Effector CD4-positive, alpha-beta T cell (primary cell): ENCODE measurements around the gene DCLRE1B.

Source experiments
- DNase-seq: peaks from one replicate; pipeline ENCODE4 v3.0.0-alpha.2; 2020
- total RNA-seq: gene quantifications from one replicate; lab custom pipeline; 2026; lab: John Stamatoyannopoulos, UW

DCLRE1B gene
- total RNA-seq: 11.8 reads per million, percentile 35 among the genes with 10 or more reads in this experiment

DNA sequence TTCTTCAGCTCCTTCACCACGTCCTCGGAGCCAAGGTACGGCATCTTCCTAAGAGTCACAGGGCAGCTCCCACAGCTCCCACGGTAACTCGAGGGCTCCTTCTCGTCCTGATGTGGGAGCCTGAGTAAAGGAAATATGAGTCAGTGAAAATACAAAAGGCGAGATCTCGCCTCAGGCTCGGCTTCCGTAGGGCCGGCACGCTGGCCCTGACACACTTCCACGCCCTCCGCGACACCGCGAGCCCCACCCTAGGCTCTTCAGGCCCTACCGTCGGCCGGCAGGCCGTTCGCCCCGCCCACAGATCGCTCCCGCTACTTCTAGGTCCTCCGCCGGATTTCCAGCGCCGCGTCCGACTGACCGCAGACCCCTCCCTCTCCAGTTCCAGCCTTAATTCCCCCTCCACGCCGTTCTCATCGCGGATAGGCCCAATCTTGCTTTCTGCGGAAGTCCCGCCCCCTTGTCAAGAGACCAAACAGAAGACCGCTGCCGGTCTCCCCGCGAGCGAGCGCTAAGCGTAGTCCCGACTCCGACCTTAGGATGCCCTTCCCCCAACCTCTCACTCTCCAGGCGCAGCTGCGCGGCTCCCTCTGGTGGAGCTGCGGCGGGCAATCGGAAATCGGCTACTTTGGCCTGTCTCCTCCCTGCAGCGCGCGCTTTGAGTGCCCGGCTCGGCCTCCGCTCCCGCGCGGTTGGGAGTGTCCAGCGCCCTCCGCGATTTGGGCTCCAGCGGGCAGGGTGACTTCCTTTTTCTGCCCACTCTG, at the start of gene DCLRE1B, which contains the start of gene AP4B1:
DCLRE1B (plus strand) TSS at position 653 of the 761 bp plus-strand sequence. CDS start 261 bp downstream, outside the sequence.
AP4B1 (minus strand) TSS at position 126 of the 761 bp plus-strand sequence; CDS start at position 44, 82 bp downstream.
- peak; percentile 95 for DNase-seq

DNA sequence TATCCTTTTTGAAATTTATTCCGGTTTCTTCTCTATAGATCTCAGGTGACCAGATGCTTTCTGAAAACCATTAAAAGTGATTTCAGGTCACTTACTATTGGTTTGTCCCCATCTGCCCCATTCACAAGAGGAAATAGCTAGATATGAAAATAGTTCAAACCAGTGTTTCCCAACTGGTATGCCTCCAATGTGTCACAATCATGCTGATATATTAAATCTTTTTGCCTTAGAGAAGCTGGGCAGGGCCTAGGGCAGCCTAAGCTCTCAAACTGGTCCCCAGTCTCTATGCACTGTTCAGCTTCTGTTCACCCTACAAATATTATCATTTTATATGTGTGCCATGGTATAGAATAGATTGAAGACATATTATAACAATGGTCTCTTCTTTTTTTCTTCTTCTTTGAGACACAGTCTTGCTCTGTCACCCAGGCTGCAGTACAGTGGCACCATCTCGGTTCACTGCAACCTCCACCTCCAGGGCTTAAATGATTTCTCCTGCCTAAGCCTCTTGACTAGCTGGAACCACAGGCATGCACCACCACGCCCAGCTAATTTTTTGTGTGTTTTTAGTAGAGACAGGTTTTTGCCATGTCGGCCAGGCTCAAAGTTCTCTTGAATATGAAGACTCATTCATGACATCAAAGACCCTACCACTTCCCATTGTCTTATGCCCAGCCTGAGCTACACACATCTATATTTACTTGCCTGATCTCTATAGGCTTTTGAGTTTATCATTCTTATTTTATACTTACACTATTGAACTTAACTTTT, 49.3 kb upstream of the DCLRE1B start:
- no peak for DNase-seq

DNA sequence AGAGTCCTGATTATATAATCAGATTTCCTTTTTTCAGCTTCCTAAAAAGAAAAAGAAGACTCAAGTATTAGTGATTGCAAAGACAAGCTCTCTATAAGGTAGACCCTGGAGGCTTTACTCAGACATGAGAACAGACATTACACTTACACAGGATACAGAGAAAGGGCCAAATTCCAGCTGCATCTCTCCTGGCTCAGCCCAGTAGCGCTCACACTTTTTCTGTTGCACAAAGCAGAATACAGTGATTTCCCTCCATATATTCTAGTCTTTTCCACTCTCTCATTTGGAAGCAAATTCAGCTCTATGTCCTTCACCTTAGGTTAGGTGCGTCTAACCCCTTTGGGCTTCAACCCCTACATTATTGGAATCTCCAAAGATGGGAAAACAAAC, 48.7 kb upstream of the DCLRE1B start:
- no peak for DNase-seq

DNA sequence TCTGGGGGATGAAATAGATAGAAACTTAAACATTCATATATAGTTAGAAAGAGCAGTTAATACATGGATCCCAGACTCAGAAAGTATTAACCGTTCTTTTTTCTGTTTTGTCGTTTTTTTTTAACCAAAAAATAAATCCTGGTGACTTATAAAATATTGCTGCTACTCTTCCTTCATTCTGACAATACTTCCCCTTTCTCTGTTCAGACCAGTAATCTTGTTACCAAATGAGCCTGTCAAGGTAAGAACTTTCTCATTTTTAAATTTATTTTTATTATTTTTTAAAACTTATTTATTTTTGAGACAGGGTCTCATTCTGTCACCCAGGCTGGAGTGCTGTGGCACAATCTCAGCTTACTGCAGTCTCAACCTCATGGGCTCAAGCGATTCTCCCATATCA, 47.4 kb upstream of the DCLRE1B start:
- DNase-seq: no peak

DNA sequence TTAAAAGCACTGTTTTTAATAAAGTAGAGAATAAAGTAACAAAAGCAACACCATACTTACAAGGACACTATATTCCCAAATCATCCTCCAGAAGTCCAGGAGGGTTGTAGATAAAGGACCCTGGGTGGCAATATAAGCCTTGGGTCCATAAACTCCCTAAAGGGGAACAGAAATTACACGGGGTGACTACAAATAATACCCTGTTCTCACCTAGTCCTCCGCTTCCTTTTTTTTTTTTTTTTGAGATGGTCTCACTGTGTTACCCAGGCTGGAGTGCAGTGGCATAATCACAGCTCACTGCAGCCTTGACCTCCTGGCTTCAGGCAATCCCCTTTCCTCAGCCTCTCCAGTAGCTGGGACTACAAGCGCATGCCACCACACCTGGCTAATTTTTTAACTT, 46.7 kb upstream of the DCLRE1B start:
- no peak for DNase-seq

DNA sequence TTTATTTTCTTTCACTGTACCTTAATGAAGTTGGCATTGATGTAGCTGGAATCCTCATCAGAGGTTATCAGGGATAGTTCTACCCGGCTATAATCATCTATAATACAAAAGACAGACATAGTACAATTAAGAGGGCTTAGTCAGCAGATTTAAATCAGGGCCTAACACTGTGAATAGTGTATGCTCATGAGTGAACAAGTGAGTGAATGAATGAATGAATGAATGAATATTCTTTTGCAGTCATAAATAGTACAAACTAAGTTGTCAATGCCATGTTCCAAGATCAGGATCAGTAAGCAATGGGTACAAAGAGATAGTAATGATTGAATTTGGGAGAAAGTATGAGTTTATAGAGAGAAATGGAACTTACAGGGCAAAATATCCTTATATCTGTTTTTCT, 46.1 kb upstream of the DCLRE1B start:
- DNase-seq: no peak

DNA sequence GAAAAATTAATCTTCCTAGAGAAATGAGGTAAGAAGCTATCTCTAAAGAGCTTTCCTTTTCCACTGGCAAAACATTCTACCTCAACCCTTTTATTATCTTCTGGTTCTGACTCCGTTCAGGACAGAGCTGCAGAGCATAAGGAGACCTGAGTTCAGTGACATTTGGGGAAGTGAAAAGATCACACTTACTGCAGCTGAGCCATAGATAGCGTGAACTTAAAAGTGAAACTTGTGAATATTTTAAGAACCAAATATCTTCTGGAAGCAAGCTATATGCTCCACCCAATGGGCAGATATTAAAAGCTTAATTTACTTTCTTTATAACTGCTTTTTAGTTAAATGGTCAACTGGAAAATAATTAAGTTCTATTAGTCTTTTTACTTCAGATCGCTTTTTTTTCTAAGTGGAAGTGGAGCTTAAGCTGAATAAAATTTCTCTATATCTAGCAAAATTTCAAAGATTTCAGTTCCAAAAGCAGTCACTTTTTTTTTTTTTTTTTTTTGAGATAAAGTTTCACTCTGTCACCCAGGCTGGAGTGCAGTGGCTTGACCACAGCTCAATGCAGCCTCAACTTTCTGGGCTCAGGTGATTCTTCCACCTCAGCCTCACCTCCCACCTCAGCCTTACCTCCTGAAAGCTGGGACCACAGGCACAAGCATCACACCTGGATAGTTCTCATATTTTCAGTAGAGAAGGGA, 45.5 kb upstream of the DCLRE1B start:
- DNase-seq: no peak

DNA sequence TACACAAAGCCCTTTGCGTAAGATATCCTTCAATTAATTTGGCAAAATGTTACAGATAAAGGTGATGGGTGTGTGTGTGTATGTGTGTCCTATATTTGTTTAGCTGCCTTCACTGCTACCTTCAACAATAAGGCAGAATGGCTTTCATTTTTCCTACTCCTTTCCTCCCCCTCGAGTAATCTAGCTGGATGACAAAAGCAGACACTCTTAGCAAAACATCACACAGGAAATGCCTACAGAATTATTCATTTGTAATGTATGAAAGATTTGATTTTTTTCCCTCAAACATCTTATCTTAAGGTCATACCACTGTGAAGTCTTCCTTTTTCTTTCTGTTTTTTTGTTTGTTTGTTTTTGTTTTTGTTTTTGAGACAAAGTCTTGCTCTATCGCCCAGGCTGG, 44.2 kb upstream of the DCLRE1B start:
- DNase-seq: no peak

DNA sequence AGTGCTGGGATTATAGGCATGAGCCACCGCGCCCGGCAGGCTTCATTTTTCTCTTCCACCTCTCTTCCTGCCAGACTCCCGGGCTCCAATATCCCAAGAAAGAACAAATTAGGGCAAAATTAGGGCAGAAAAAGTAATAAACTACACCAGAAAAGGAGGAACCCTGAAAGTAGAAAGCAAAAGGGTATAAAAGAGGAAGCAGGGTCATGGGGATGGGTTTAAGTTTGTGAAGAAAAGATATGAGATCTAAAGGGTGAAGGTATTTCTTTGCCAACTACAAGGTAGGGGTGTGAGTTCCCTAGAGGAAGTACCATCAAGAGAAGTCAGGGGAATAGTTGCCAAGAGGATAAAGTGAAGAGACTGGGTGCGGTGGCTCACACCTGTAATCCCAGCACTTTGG, 43.5 kb upstream of the DCLRE1B start:
- no peak for DNase-seq

DNA sequence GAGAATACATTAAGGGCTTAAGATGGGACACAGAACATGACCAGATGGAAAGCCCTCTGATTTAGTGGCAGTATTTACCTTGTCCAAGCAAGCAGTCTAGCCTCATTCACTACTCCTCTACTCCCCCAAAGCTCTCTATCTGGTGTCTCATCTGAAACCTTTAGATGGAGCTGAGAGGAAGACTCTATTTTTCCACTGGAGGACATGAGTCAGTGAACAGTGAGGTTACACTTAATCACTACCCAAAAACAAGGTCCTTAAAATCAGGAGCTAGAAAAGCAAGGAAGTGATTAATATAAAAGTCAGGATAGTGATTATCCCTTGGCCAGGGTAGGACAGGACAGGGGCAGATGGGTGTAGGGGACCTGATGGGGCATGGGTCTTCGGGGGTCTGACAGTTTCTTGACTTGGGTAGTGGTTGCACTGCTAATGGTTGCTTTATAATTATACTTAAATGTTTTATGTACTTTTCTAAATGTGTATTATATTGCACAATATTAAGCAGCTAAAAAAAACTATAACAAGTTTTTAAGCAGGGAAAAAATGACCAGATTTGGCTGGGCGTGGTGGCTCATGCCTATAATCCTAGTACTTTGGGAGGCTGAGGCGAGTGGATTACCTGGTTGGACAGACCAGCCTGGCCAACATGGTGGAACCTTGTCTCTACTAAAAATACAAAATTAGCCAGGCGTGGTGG, 36.6 kb upstream of the DCLRE1B start:
- DNase-seq: no peak

DNA sequence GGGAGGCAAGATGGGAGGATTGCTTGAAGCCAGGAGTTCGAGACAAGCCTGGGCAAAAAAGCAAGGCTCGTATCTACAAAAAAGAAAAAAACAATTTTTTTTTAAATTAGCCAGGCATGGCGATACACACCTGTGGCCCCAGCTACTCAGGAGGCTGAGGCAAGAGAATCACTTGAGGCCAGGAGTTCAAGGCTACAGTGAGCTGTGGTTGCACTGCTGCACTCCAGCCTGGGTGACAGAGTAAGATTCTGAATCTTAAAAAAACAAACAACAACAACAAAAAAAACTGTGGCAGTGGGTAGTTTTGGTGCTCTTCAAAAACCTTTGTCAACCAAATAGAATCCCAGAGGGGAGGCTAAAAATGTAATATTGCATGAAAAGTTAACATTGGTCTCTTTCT, 34.3 kb upstream of the DCLRE1B start:
- no peak for DNase-seq

DNA sequence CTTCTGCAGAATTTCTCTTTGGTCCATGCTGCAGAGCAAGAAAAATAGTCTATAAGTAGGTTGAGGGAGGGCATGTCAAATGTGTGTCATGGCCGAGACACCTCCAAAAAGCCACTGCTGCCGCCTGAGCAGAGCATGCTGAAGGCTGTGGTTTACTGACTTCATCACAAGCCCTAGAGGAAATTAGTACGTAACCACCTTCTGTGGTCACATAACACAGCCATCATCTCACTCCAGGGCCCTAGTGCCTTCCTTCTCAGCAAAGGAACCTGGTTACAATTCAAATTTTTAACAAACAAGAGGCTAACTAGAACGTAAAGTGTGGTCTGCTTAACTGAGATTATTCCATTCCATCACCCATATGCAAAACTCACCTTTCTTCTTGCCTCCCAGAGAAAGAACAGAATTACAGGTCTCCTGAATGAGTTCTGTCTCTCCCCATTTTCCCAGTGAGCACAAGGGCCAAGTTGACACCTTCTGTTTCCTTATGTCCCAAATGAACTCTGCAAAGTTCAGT, 33.5 kb upstream of the DCLRE1B start, which contains the start of gene PTPN22:
PTPN22 (minus strand) TSS at position 116 of the 517 bp plus-strand sequence.
- peak; percentile 76 for DNase-seq

DNA sequence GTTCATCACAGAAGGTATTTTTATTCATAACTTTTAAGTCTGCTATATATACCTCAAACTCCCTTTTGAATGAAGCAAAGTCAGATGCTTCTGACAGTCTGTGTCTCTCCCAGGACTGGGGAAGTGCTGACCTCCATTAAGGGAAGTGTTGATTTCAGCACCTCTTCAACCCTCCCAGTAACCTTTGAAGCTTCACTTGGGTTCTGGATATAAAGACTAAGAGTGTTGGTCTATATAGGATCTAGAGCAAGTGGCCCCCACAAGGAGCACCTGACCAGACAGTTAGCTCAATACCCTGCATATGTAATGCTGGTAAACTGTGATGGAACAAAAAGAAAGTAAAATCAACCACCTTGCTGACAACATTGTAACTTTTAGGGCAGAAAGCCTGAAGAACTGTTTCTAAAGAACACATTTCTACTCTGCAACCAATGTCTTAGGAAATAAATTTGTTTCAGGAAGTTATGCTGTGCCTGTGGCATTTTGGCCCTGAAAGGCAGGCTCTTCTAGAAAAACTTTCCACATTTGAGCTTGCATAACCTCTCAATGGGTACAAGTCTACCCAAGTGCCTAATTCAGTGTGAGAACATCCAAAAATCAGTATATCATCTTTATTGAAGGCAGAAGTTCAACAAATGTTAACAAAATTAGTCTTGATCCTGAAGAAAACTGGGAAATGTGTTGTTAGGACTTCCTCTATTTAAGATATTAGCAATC, 32.7 kb upstream of the DCLRE1B start:
- DNase-seq: no peak

DNA sequence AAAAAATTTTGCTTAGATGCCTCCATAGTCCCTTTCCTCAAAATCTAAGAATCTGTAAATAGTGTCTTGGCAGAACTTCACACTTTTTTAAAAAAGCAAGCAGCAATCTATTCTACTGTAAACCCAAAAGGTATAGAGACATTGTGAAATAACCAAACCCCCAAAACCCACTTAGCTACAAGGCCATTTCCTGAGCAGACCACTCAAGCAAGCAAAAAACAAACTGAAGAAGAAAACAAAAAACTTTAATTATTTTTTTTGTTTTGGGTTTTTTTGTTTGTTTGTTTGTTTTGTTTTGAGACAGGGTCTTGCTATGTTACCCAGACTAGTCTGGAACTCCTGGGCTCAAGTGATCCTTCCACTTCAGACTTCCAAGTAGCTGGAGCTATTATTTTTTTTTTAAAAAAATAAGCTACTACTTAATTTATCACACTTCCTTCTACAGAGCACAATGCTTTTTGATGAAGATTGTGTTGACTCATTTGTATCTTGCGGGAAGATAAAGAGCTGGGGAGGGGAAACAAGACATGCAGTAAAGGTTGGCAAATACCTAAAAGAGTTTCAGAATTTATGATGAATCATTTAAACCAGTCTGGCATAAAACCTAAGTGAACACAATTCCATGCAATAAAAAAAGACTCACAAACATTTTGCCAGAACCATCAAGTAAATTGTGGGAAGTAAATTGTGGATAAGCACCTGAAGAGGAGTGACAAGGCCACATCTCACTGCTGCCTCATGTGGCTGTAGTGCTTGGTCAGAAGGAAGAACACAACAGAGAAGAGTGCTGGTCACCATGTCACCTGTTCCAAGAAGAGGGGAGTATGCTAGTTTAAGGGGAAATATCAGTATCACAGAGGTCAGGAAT, 30.9 kb upstream of the DCLRE1B start:
- DNase-seq: no peak

DNA sequence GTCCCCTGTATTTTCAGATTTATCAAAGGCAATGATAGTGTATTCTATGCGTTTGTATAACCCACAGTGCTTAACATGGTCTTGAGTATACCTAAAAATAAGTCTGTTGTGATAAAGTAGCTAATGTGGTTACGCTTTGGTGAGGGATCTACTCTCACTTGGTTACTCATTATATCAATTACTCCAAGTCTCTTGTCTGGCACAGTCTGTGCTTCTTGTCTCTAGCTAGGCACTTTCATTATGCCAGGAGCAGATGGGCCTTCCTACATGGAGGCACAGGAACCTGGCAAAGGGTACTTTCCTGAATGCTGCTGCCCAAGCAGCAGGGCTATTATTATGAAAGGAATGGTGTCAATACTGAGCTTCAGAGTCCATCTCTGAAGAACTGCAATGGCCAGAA, 29.4 kb upstream of the DCLRE1B start:
- no peak for DNase-seq

DNA sequence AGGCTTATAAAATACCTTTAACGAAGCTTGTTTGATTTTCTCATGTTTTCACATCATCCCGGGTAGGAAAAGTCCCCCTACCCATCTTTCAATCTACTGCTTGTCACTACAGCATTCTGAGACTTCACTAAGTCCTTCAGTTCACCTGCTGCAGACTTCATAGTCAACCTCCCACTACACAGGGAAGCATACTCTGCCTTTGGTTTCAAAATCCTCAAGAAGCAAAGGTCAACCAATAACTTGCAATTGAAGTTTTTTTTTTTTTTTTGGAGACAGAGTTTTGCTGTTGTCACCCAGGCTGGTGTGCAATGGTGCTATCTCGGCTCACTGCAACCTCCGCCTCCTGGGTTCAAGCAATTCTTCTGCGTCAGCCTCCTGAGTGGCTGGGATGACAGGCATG, 28.9 kb upstream of the DCLRE1B start:
- no peak for DNase-seq

DNA sequence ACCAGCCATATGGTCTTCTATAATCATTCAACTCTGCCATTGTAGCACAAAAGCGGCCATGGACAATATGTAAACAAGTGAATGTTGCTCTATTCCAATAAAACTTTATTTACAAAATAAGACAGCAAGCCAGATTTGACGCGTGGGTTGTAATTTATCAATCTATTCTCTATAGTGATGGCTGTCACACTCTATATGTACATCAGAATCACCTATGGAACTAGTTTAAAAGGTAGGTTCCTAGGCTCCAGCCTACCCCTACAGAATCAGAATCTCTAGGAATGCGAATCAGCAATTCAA, 25.4 kb upstream of the DCLRE1B start:
- DNase-seq: no peak

DNA sequence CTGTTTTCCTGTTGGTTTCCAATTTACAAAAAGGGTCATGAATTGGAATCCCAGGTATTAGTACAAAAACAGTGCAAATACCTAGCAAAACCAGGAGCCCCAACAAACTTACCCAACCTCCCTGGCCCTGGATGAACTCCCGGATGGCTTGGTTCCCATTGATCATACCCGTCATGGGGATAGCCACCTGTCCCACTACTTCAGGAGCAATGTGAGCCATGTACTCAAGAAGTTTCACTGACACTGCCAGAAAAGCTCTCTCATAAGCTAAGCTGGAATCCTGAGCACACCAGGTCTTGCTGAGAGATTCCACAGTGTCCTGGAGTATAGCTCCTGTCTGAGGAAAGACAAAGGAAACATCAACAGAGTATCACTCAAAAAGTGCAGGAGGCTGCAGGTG, 23.5 kb upstream of the DCLRE1B start:
- DNase-seq: no peak

DNA sequence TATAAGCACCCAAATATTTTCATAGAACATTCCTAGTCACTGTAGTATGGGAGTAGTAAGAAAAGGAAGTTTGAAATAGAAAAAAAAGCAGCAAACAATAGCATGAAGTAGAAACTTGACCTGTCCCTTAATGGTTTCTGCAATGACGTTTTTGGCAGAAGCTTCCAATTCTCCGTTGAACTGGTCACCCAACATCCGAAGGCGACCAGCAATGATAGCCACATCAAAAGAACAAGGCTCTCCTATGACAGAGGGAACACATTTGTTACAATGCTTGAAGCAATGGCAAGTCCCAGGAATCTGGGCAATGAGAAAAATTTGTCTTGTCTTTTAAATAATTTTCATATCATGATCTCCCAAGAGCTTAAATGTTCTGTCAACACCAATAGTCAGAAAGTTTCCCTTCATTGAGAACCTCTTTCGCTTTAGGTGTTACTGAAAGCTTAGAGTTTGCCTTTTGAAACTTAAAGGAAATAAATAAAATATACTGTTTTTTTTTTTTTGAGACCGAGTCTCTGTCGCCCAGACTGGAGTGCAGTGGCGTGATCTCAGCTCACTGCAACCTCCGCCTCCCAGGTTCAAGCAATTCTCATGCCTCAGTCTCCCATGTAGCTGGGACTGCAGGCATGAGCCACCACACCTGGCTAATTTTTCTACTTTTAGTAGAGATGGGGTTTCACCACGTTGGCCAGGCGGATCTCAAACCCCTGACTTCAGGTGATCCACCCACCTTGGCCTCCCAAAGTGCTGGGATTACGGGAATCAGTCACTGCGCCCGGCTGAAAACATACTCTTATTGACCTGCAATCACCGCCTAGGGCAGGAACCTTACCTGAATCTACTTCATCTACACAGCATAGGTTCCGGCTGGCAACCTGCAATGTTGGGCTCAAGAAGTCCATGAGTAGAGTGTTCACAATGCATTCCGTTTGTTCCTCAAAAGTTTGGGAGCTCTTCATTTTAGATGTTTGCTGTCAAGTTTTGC, 18.4 kb upstream of the DCLRE1B start:
- no peak for DNase-seq
